ENCODE measurements around the gene C16orf89.

- TF ChIP-seq CTCF (conservative IDR thresholded peaks at IDR 0.05; ENCODE audit: low read depth, low read length) (no peak), EZH2phosphoT487 (IDR thresholded peaks at IDR 0.05; ENCODE audit: borderline replicate concordance, low read length) (no peak), EZH2 (IDR thresholded peaks at IDR 0.05; ENCODE audit: low read length, unreplicated experiment) (no peak)
These were observed 430 bp downstream of the C16orf89 start for GRCh38 chr16:5065326-5065725.
